22Rv1 (cell line): ENCODE data around the gene MAST4.

Source experiments
- ZFX ChIP-seq: fragments of 450-650 bp; IDR thresholded peaks from 2 replicates; pipeline ENCODE4 v1.6.1; 2017; ENCODE audit warnings: antibody characterized with exemption, borderline replicate concordance
- TF ChIP-seq, protein P1 (sequence below): fragments of 450-650 bp; IDR thresholded peaks from 2 replicates; pipeline ENCODE4 v1.5.1; 2017; ENCODE audit warnings: mild to moderate bottlenecking

DNA sequence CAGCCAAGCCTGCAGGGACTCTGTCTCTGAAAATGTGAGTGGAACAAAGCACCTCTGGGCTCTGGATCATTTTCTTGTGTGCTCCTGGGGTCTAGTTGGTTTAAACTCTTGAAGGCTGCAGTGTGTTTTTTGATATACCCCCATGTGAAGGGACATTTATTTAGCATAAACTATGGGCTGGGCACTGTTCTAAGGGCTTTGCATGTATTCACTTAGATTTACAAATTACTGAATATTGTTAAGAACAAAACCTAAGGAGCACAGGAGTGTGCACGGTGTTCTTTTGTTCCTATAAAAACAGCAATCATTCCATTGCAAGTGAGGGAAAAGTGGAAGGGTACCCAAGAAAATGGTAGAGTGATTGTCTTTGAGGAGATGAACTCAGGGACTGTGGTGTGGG is 620.4 kb downstream of the MAST4 start:
- TF ChIP-seq, protein P1, sequence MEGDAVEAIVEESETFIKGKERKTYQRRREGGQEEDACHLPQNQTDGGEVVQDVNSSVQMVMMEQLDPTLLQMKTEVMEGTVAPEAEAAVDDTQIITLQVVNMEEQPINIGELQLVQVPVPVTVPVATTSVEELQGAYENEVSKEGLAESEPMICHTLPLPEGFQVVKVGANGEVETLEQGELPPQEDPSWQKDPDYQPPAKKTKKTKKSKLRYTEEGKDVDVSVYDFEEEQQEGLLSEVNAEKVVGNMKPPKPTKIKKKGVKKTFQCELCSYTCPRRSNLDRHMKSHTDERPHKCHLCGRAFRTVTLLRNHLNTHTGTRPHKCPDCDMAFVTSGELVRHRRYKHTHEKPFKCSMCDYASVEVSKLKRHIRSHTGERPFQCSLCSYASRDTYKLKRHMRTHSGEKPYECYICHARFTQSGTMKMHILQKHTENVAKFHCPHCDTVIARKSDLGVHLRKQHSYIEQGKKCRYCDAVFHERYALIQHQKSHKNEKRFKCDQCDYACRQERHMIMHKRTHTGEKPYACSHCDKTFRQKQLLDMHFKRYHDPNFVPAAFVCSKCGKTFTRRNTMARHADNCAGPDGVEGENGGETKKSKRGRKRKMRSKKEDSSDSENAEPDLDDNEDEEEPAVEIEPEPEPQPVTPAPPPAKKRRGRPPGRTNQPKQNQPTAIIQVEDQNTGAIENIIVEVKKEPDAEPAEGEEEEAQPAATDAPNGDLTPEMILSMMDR, result no peak
- TF ChIP-seq ZFX, result no peak
